K562 (cell line): ENCODE results near the gene SRSF5. TPM values are rescaled to one million over a fixed set of nuclear protein-coding genes. Genes with fewer than 3 reads are reported as not detected.
A peak's percentile ranks its signal among the peaks of the same experiment; 100 is the strongest.

Experiments
- ATAC-seq: fragments of 200-7000 bp; cut with Tn5 transposase; 3 replicates; pipeline ENCODE4 v1.9.1; 2020; ENCODE audit warnings: moderate library complexity
- BruUV-seq: library from RNA; stranded (reverse); fragments of 400-500 nt; replicated peaks from 2 replicates; lab custom pipeline; 2021; lab: Mats Ljungman, UMichigan
- CTCF ChIA-PET: fragments of 300-600 bp; formaldehyde crosslinking; extraction: SDS; loops from one replicate; lab custom pipeline; 2021; ENCODE audit warnings: low intra/inter-chr PET ratio; lab: Yijun Ruan, JAX
- POLR2A ChIA-PET: fragments of 300-600, 350-650 bp; sonication (Branson Sonifier 250); formaldehyde crosslinking; extraction: SDS; loops from one replicate; lab custom pipeline; 2021; ENCODE audit warnings: antibody characterized with exemption, inconsistent platforms; lab: Yijun Ruan, JAX
- DNase-seq, 4 experiments: peaks; one replicate each; pipeline versions ENCODE4 v3.0.0 to v3.0.0-alpha.2; 2011 to 2018; ENCODE audit warnings: low spot score in 3 of 4, mixed read lengths in 3 of 4; ENCODE audit errors: extremely low read depth in 1 of 4
- FAIRE-seq: peaks from 2 replicates; lab custom pipeline; 2011; peaks lifted over from hg19 to GRCh38; lab: Jason Lieb, UNC
- H2AFZ ChIP-seq: 2 replicates; pipeline ENCODE4 v1.6.0; 2011; ENCODE audit warnings: low read depth, low read length, control low read depth, inconsistent platforms
- H3K27ac ChIP-seq: fragments of 200-600 bp; 3 replicates; pipeline ENCODE4 v1.8.0; 2011; ENCODE audit warnings: low read depth, mild to moderate bottlenecking, control low read depth, inconsistent platforms, low read length, moderate library complexity, mixed read lengths; ENCODE audit errors: extremely low read depth
- H3K27me3 ChIP-seq, 2 experiments: fragments of 300-600 bp in 1 of 2; 2 replicates in 1 of 2; 3 replicates in 1 of 2; pipeline versions ENCODE4 v1.6.0 to v1.8.0; 2011; ENCODE audit warnings: inconsistent platforms in 2 of 2, low read length in 2 of 2, mild to moderate bottlenecking in 1 of 2, mixed read lengths in 1 of 2, moderate library complexity in 1 of 2; ENCODE audit not compliant: control insufficient read depth in 2 of 2, insufficient read depth in 2 of 2
- H3K36me3 ChIP-seq: fragments of 300-600 bp; 3 replicates; pipeline ENCODE4 v1.8.0; 2011; ENCODE audit warnings: mild to moderate bottlenecking, low read length, inconsistent platforms; ENCODE audit not compliant: control insufficient read depth, insufficient read depth
- H3K4me1 ChIP-seq, 2 experiments: fragments of 200-600 bp in 1 of 2; replicated peaks in 1 of 2; 2 replicates in 1 of 2; 3 replicates in 1 of 2; pipeline versions ENCODE4 v1.5.1 to v1.8.0; 2011; ENCODE audit warnings: inconsistent platforms in 2 of 2, low read length in 2 of 2, mild to moderate bottlenecking in 1 of 2, mixed read lengths in 1 of 2, moderate library complexity in 1 of 2; ENCODE audit not compliant: control insufficient read depth in 2 of 2, insufficient read depth in 2 of 2
- H3K4me2 ChIP-seq: 2 replicates; pipeline ENCODE4 v1.6.1; 2011; ENCODE audit warnings: low read length, control low read depth, inconsistent platforms, mixed read lengths; ENCODE audit not compliant: insufficient read depth
- H3K4me3 ChIP-seq: fragments of 200-600 bp; sonication (generic), shearing (Covaris generic); 2 replicates; pipeline ENCODE4 v1.5.1; 2016; ENCODE audit warnings: control low read depth, inconsistent platforms
- H3K79me2 ChIP-seq: fragments of 200-600 bp; 3 replicates; pipeline ENCODE4 v1.8.0; 2011; ENCODE audit warnings: low read length, inconsistent platforms; ENCODE audit not compliant: control insufficient read depth, insufficient read depth
- H3K9ac ChIP-seq, 2 experiments: 2 replicates each; pipeline versions ENCODE4 v1.6.0 to v1.6.1; 2011; ENCODE audit warnings: low read depth in 2 of 2, low read length in 2 of 2, control low read depth in 1 of 2, inconsistent platforms in 1 of 2, mild to moderate bottlenecking in 1 of 2, mixed read lengths in 1 of 2; ENCODE audit not compliant: insufficient read depth in 1 of 2
- H3K9me1 ChIP-seq: one replicate; pipeline ENCODE4 v1.6.0; 2011; ENCODE audit warnings: inconsistent platforms, mild to moderate bottlenecking, low read length, moderate library complexity; ENCODE audit not compliant: control insufficient read depth, insufficient read depth
- H3K9me3 ChIP-seq: replicated peaks from 2 replicates; pipeline ENCODE4 v1.5.1; 2011; ENCODE audit warnings: low read depth, low read length, inconsistent platforms; ENCODE audit not compliant: control insufficient read depth, insufficient read depth
- H4K20me1 ChIP-seq: replicated peaks from 2 replicates; pipeline ENCODE4 v1.6.1; 2011; ENCODE audit warnings: low read length, inconsistent platforms, mixed read lengths; ENCODE audit not compliant: control insufficient read depth, insufficient read depth
- BRD9 ChIP-seq: fragments of 450-650 bp; IDR thresholded peaks from 2 replicates; pipeline ENCODE4 v1.6.1; 2018; ENCODE audit warnings: low read depth; ENCODE audit not compliant: partially characterized antibody
- CEBPB ChIP-seq: fragments of 450-650 bp; IDR thresholded peaks from 2 replicates; pipeline ENCODE4 v1.6.1; 2016; ENCODE audit warnings: missing genetic modification characterization, missing compliant biosample characterization
- CEBPG ChIP-seq, 3 experiments: fragments of 200-800 bp in 1 of 3; sonication (Bioruptor generic) in 1 of 3; sonication (generic) in 1 of 3; formaldehyde crosslinking in 1 of 3; IDR thresholded peaks in 2 of 3; conservative IDR thresholded peaks in 1 of 3; 2 replicates each; pipeline versions ENCODE4 v1.6.1 to v1.8.0; 2016 to 2022; ENCODE audit warnings: missing compliant biosample characterization in 2 of 3, missing genetic modification characterization in 2 of 3, mild to moderate bottlenecking in 1 of 3, missing genetic modification reagents in 1 of 3
- SPI1 ChIP-seq: IDR thresholded peaks from 2 replicates; pipeline ENCODE4 v1.6.1; 2011; ENCODE audit warnings: low read depth, low read length, control low read depth, borderline replicate concordance
- SRSF7 ChIP-seq: fragments of 200-400 bp; formaldehyde crosslinking; optimal IDR thresholded peaks from 2 replicates; pipeline ENCODE3; 2017; ENCODE audit warnings: mild to moderate bottlenecking, low read depth, low read length
- UBTF ChIP-seq, 2 experiments: IDR thresholded peaks; 2 replicates each; pipeline ENCODE4 v1.6.1; 2012; ENCODE audit warnings: improper control_type of control experiment in 2 of 2, low read depth in 2 of 2, low read length in 2 of 2, borderline replicate concordance in 1 of 2
- WGBS: fragments of 100-300 bp; shearing (Covaris generic); methylation state at CpG from one replicate; pipeline ENCODE4 v1.1.6; 2016; ENCODE audit warnings: low coverage, mixed read lengths; ENCODE audit not compliant: insufficient coverage; ENCODE audit errors: missing lambda C conversion rate; 5-methylcytosine and 5-hydroxymethylcytosine counted together
- in situ Hi-C: fragments of 300-500 bp; cut with MboI; formaldehyde crosslinking; loops from 4 replicates; pipeline ENCODE4 v1.15.0; 2018; ENCODE audit warnings: inconsistent platforms, mixed read lengths
- intact Hi-C: fragments of 100-400 bp; cut with micrococcal nuclease; formaldehyde crosslinking; loops from 2 replicates; pipeline ENCODE4 v1.14.2; 2022
- polyA plus RNA-seq, 8 experiments: library from polyadenylated mRNA; depleted of rRNA in 4 of 8; stranded (reverse) in 5 of 8; unstranded in 3 of 8; fragments of >200 nt; fragmentation: Nextera tagmentation in 2 of 8; fragmentation: Illumina TruSeq in 1 of 8; extraction: Ambion mirVana in 2 of 8; extraction: Trizol in 1 of 8; gene quantifications; 2 replicates each; pipeline versions ENCODE4 v1.2.1 to v1.2.3, GENCODE V29; 2011 to 2014; ENCODE audit warnings: inconsistent platforms in 1 of 8, missing spikeins in 1 of 8
- total RNA-seq, 7 experiments: library from RNA; depleted of rRNA in 6 of 7; stranded (reverse); fragments of >200 nt in 6 of 7; fragmentation: Illumina TruSeq in 2 of 7; extraction: Trizol in 2 of 7; gene quantifications; 2 replicates each; pipeline versions ENCODE4 v1.2.1 to v1.2.3, GENCODE V29; 2011 to 2021; ENCODE audit warnings: low replicate concordance in 1 of 7

The SRSF5 gene
- total and polyA plus RNA-seq, 9 of the 15 experiments (the other 6 are each of a cell fraction or from before 2014, with no cell fraction given), result 108 to 460 (median 212) TPM

- Histone ChIP-seq H3K9ac (no peak within 1 kb of the TSS; a peak in 1 of 4 replicates), H3K79me2 (no peaks in the 10 kb centered on the region), H3K27me3 (no peaks in the 10 kb centered on the region), H3K4me1 (peaks cover 0 to 6% of the 10 kb centered on the region in 2 experiments; a peak in 1 of 5 replicates), H4K20me1 (no peaks in the 10 kb centered on the region), H3K4me3 (no peak within 1 kb of the TSS), H3K9me1 (no peaks in the 10 kb centered on the region), H3K9me3 (no peaks in the 10 kb centered on the region), H3K36me3 (no peaks in the 10 kb centered on the region), H3K27ac (no peak within 1 kb of the TSS), H3K4me2 (no peak within 1 kb of the TSS), H2AFZ (no peak within 1 kb of the TSS)
- DNase-seq, result no peak
- BruUV-seq, result no TSS peak
- FAIRE-seq, result no peak
- CTCF ChIA-PET, result no interaction called here
- no peak for ATAC-seq
- TF ChIP-seq CEBPG (CRISPR knock-in tag; IDR thresholded peaks at IDR 0.05) (no peak), CEBPG (tag; conservative IDR thresholded peaks at IDR 0.05 in 1 of 2, IDR thresholded peaks at IDR 0.05 in 1 of 2) (0 out of 4 replicates have a peak, but pooled peaks of 1 of the 2 experiments have one; percentile 10), UBTF (IDR thresholded peaks at IDR 0.05; ENCODE audit: borderline replicate concordance in 1 of 2, low read depth in 2 of 2, low read length in 2 of 2) (no peak), SRSF7 (no peak), SPI1 (peak; percentile 27; the same call in 1 of the 2 replicates), CEBPB (tag) (peak; percentile 37), BRD9 (no peak)
- WGBS, result 2% methylated on average over 10 of the region's 11 CpGs
- in situ Hi-C loops (no loop called here), intact Hi-C loops (no loop called here)
- POLR2A ChIA-PET, result interaction anchor here (1.0 kb wide), 2 partner anchors 159 to 187 kb away, joined by 3 read pairs; no protein-coding TSS in a partner anchor
These were observed 30.0 kb downstream of the SRSF5 start, which contains the start of gene SLC10A1 for GRCh38 chr14:69796797-69797500. TSS of gene SLC10A1 (minus strand) at chr14:69797241. CDS start at chr14:69797155, 86 bp downstream.
